A549 (cell line): Measurements from ENCODE around the gene SIN3A. TPM values are rescaled to one million over a fixed set of nuclear protein-coding genes. Genes with fewer than 3 reads are reported as not detected.
A peak's percentile ranks its signal among the peaks of the same experiment; 100 is the strongest.

Experiments used
- ATAC-seq, 2 experiments: fragments of 200-7000 bp in 1 of 2; fragments of >200 bp in 1 of 2; cut with Nextera tagmentation in 1 of 2; cut with Tn5 transposase in 1 of 2; 3 replicates each; pipeline versions ENCODE4 v1.8.0 to v1.9.1; 2018 to 2020; ENCODE audit warnings: mild to moderate bottlenecking in 1 of 2, moderate library complexity in 1 of 2
- CTCF ChIA-PET: fragments of 300-600 bp; sonication (Branson Sonifier 250); formaldehyde crosslinking; extraction: SDS; loops from one replicate; lab custom pipeline; 2021; ENCODE audit warnings: antibody characterized with exemption, inconsistent platforms; lab: Yijun Ruan, JAX
- POLR2A ChIA-PET: fragments of 350-600 bp; formaldehyde crosslinking; extraction: SDS; loops from one replicate; lab custom pipeline; 2021; ENCODE audit warnings: antibody characterized with exemption, inconsistent platforms; lab: Yijun Ruan, JAX
- DNase-seq, 2 experiments: peaks; one replicate each; pipeline versions ENCODE4 v3.0.0 to v3.0.0-alpha.2; 2011 to 2016; ENCODE audit warnings: low read depth in 1 of 2, low spot score in 1 of 2
- FAIRE-seq: peaks from 2 replicates; lab custom pipeline; 2011; peaks lifted over from hg19 to GRCh38; lab: Jason Lieb, UNC
- H3K27ac ChIP-seq, 2 experiments: fragments of >200 bp; sonication (Bioruptor Twin); formaldehyde crosslinking; 3 replicates each; pipeline ENCODE4 v1.5.1; 2016 to 2017
- H3K4me1 ChIP-seq: fragments of >200 bp; sonication (Bioruptor Twin); formaldehyde crosslinking; 3 replicates; pipeline ENCODE4 v1.6.1; 2016
- H3K4me2 ChIP-seq: fragments of >200 bp; sonication (Bioruptor Twin); formaldehyde crosslinking; 3 replicates; pipeline ENCODE4 v1.6.1; 2016
- H3K4me3 ChIP-seq: fragments of >200 bp; sonication (Bioruptor Twin); formaldehyde crosslinking; 3 replicates; pipeline ENCODE4 v1.5.1; 2016
- H3K9me3 ChIP-seq: fragments of >200 bp; sonication (Bioruptor Twin); formaldehyde crosslinking; 3 replicates; pipeline ENCODE4 v1.6.1; 2016
- EHF ChIP-seq: fragments of 250-450 bp; sonication (Bioruptor Pico); IDR thresholded peaks from 2 replicates; pipeline ENCODE4 v1.5.0; 2020; ENCODE audit warnings: mild to moderate bottlenecking
- EHMT2 ChIP-seq: fragments of 200-600 bp; sonication (generic); IDR thresholded peaks from 2 replicates; pipeline ENCODE4 v1.6.1; 2016; ENCODE audit warnings: antibody characterized with exemption, low read depth, mild to moderate bottlenecking, moderate library complexity
- EP300 ChIP-seq, 2 experiments: fragments of >200 bp; sonication (Bioruptor Twin); formaldehyde crosslinking; IDR thresholded peaks; 2 replicates in 1 of 2; 3 replicates in 1 of 2; pipeline ENCODE4 v1.6.1; 2016 to 2017
- ESRRA ChIP-seq: fragments of 150-350 bp; IDR thresholded peaks from 2 replicates; pipeline ENCODE4 v1.6.1; 2014; ENCODE audit warnings: mild to moderate bottlenecking, low read length, borderline replicate concordance
- FOSL2 ChIP-seq, 2 experiments: fragments of 450-650 bp in 1 of 2; fragments of >200 bp in 1 of 2; sonication (Bioruptor Twin) in 1 of 2; formaldehyde crosslinking; IDR thresholded peaks; 2 replicates each; pipeline versions ENCODE4 v1.5.0 to v1.6.1; 2016 to 2020; ENCODE audit warnings: mild to moderate bottlenecking in 1 of 2, moderate library complexity in 1 of 2
- HEYL ChIP-seq: fragments of 250-450 bp; sonication (Bioruptor Pico); IDR thresholded peaks from 2 replicates; pipeline ENCODE4 v1.8.0; 2021; ENCODE audit warnings: mild to moderate bottlenecking, moderate library complexity
- HOXB13 ChIP-seq: fragments of 250-450 bp; sonication (Bioruptor Pico); IDR thresholded peaks from 2 replicates; pipeline ENCODE4 v1.5.0; 2020; ENCODE audit warnings: low read depth, mild to moderate bottlenecking, moderate library complexity
- JUNB ChIP-seq: fragments of >200 bp; sonication (Bioruptor Twin); formaldehyde crosslinking; IDR thresholded peaks from 2 replicates; pipeline ENCODE4 v1.6.1; 2016
- KDM1A ChIP-seq: fragments of 200-600 bp; sonication (generic); IDR thresholded peaks from 2 replicates; pipeline ENCODE4 v1.6.1; 2016; ENCODE audit warnings: low read depth, mild to moderate bottlenecking
- MAFK ChIP-seq: fragments of 450-650 bp; IDR thresholded peaks from 2 replicates; pipeline ENCODE4 v1.6.1; 2014; ENCODE audit not compliant: partially characterized antibody
- NFE2L2 ChIP-seq: fragments of 150-350 bp; conservative IDR thresholded peaks from 2 replicates; pipeline ENCODE4 v1.6.1; 2014; ENCODE audit warnings: low read length
- PHF8 ChIP-seq: fragments of 200-600 bp; sonication (generic); IDR thresholded peaks from 2 replicates; pipeline ENCODE4 v1.6.1; 2016; ENCODE audit warnings: low read depth, mild to moderate bottlenecking, antibody characterized with exemption, moderate library complexity, borderline replicate concordance
- POLR2A ChIP-seq: IDR thresholded peaks from 2 replicates; pipeline ENCODE4 v1.6.1; 2012; ENCODE audit warnings: mild to moderate bottlenecking, low read length
- POLR2AphosphoS2 ChIP-seq: conservative IDR thresholded peaks from 2 replicates; pipeline ENCODE4 v1.6.1; 2012; ENCODE audit warnings: low read length, improper control_type of control experiment, inconsistent platforms
- RAD21 ChIP-seq, 2 experiments: fragments of >200 bp in 1 of 2; sonication (Bioruptor Twin) in 1 of 2; formaldehyde crosslinking in 1 of 2; IDR thresholded peaks in 1 of 2; conservative IDR thresholded peaks in 1 of 2; 2 replicates in 1 of 2; 3 replicates in 1 of 2; pipeline ENCODE4 v1.6.1; 2012 to 2018; ENCODE audit warnings: inconsistent platforms in 1 of 2
- RCOR1 ChIP-seq: fragments of 150-350 bp; IDR thresholded peaks from 2 replicates; pipeline ENCODE4 v1.6.1; 2014; ENCODE audit warnings: antibody characterized with exemption, low read length, low read depth
- RFX5 ChIP-seq: fragments of 450-650 bp; IDR thresholded peaks from 2 replicates; pipeline ENCODE4 v1.7.1; 2014; ENCODE audit warnings: antibody characterized with exemption, mild to moderate bottlenecking, moderate library complexity
- SREBF2 ChIP-seq: fragments of 450-650 bp; IDR thresholded peaks from 2 replicates; pipeline ENCODE4 v1.6.1; 2014; ENCODE audit warnings: mild to moderate bottlenecking, moderate library complexity
- ZFP36 ChIP-seq: fragments of 450-650 bp; IDR thresholded peaks from 2 replicates; pipeline ENCODE4 v1.6.1; 2014; ENCODE audit warnings: borderline replicate concordance; ENCODE audit not compliant: partially characterized antibody
- ZSCAN20 ChIP-seq: fragments of 250-450 bp; sonication (Bioruptor Pico); IDR thresholded peaks from 2 replicates; pipeline ENCODE4 v1.8.0; 2022; ENCODE audit warnings: mild to moderate bottlenecking, moderate library complexity
- WGBS: methylation state at CpG from one replicate; pipeline ENCODE4 v1.1.6; 2017; ENCODE audit errors: missing lambda C conversion rate; 5-methylcytosine and 5-hydroxymethylcytosine counted together
- polyA plus RNA-seq, 4 experiments: library from polyadenylated mRNA; depleted of rRNA in 3 of 4; stranded (reverse); fragments of >200 nt; fragmentation: RNase III in 1 of 4; extraction: RNeasy Plus Mini Kit Qiagen cat#74134 plus additional on column Dnase treatment in 1 of 4; gene quantifications; 2 replicates in 3 of 4; 3 replicates in 1 of 4; pipeline ENCODE4 v1.2.3, GENCODE V29; 2011 to 2017
- TF ChIP-seq, protein P1 (sequence below): IDR thresholded peaks from 2 replicates; pipeline ENCODE4 v1.6.1; 2012
- TF ChIP-seq, protein P2 (sequence below): fragments of 250-450 bp; sonication (Bioruptor Pico); IDR thresholded peaks from 2 replicates; pipeline ENCODE4 v1.5.0; 2021; ENCODE audit warnings: mild to moderate bottlenecking, moderate library complexity, borderline replicate concordance
- TF ChIP-seq, protein P3 (sequence below): IDR thresholded peaks from 2 replicates; pipeline ENCODE4 v1.6.1; 2012
- TF ChIP-seq, protein P4 (sequence below): fragments of 150-350 bp; IDR thresholded peaks from 2 replicates; pipeline ENCODE4 v1.6.1; 2014; ENCODE audit warnings: low read depth, mild to moderate bottlenecking, low read length
- TF ChIP-seq, protein P5 (sequence below): fragments of 200-600 bp; sonication (generic); IDR thresholded peaks from 2 replicates; pipeline ENCODE4 v1.6.1; 2016; ENCODE audit warnings: antibody characterized with exemption, mild to moderate bottlenecking, moderate library complexity

Gene SIN3A
- polyA plus RNA-seq, 2 of the 4 experiments (the other 2 are of a cell fraction), result 35.9 to 48.7 TPM

DNA sequence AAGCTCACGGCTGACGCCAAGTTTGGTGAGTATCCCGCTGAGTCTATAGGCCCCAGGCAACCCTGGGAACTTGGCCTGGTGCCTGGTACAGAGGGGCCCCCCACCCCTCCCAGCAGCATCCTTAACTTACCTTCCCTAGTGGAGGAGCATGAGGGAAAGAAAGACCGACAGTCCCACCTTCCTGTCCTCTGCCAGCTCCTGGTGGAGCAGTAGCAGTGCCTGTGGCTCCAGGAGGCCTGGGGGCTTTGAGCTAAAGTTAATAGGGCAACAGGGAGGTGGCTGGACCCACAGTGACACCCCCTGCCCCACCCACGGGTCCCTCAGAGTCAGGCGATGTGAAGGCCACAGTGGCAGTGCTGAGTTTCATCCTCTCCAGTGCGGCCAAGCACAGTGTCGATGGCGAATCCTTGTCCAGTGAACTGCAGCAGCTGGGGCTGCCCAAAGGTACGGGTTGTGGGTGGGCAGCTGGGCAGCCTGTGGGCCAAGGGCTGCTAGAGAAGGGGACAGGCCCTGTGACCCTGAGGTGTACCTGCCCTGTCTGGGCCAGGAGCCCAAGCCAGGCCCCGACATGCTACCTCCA, 112.7 kb downstream of the SIN3A start:
- TF ChIP-seq POLR2AphosphoS2 (no peak), JUNB (no peak), SREBF2 (no peak), HEYL (CRISPR knock-in tag) (no peak), FOSL2 (IDR thresholded peaks at IDR 0.05) (no peak), FOSL2 (CRISPR knock-in tag; IDR thresholded peaks at IDR 0.05) (no peak), NFE2L2 (no peak), PHF8 (no peak), EHMT2 (no peak)
- TF ChIP-seq, protein P1, sequence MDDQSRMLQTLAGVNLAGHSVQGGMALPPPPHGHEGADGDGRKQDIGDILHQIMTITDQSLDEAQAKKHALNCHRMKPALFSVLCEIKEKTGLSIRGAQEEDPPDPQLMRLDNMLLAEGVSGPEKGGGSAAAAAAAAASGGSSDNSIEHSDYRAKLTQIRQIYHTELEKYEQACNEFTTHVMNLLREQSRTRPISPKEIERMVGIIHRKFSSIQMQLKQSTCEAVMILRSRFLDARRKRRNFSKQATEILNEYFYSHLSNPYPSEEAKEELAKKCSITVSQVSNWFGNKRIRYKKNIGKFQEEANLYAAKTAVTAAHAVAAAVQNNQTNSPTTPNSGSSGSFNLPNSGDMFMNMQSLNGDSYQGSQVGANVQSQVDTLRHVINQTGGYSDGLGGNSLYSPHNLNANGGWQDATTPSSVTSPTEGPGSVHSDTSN, result no peak
- TF ChIP-seq, protein P2, sequence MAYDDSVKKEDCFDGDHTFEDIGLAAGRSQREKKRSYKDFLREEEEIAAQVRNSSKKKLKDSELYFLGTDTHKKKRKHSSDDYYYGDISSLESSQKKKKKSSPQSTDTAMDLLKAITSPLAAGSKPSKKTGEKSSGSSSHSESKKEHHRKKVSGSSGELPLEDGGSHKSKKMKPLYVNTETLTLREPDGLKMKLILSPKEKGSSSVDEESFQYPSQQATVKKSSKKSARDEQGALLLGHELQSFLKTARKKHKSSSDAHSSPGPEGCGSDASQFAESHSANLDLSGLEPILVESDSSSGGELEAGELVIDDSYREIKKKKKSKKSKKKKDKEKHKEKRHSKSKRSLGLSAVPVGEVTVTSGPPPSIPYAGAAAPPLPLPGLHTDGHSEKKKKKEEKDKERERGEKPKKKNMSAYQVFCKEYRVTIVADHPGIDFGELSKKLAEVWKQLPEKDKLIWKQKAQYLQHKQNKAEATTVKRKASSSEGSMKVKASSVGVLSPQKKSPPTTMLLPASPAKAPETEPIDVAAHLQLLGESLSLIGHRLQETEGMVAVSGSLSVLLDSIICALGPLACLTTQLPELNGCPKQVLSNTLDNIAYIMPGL (CRISPR knock-in tag), result no peak
- Histone ChIP-seq H3K4me3 (no peak overlapping the region), H3K4me2 (no peak overlapping the region), H3K27ac (no peak overlapping the region), H3K9me3 (no peaks in the 10 kb centered on the region), H3K4me1 (peaks cover 11% of the 10 kb centered on the region; the same call in 2 of the 3 replicates)
- DNase-seq (no peak), ATAC-seq (no peak), FAIRE-seq (no peak)
- POLR2A ChIA-PET, result no interaction called here
- WGBS, result 89% methylated on average over 11 of the region's 11 CpGs
- CTCF ChIA-PET, result interaction anchor here (0.8 to 1.3 kb wide), 2 partner anchors 31 to 301 kb away, joined by 3 read pairs; partner anchors contain the start of gene IMP3

DNA sequence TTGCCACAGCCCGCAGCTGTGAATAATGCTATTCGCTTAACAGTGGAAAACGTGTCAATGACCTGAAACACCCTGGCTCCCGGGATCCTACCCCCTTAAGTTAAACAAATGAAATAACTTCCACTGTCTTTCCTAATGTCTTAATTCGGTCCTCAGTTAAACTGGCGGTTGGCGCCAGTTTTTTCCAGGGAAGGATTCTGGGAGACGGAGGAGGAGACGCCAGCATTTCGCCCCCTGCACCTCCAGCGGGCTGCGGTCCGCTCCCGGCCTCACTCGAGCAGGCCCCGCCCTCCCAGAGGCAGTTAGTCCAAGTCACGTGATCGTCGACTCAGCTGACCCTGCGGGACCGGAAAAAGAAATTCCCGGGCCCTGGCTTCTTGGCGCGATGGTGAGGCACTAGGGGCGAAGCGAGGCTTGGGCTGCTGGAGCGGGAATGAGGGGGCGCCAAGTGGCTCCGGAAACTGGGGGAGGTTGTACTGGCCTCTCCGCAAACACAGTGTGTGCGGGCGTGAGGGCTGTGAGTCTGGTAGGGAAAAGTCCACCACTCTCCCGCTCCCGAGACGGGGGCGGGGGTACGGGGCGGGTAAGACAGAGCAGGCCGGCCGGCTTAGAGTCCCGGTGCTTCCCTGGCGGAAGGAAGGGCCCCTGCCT, 115.7 kb downstream of the SIN3A start, which contains the start of gene COMMD4:
Gene COMMD4 (plus strand): TSS at position 359 of the 651 bp plus-strand sequence. CDS start 27 bp downstream, at position 386.
- Histone ChIP-seq H3K27ac (peak within 1 kb of the TSS; percentile 72 to 91), H3K4me1 (peaks cover 11% of the 10 kb centered on the region; the same call in 2 of the 3 replicates), H3K4me3 (peak within 1 kb of the TSS; percentile 60), H3K9me3 (no peaks in the 10 kb centered on the region), H3K4me2 (peak within 1 kb of the TSS; percentile 85)
- ChIA-PET POLR2A (interaction anchor here (1.1 to 1.2 kb wide), 2 partner anchors 12 to 32 kb away, joined by 3 read pairs; no protein-coding TSS in a partner anchor), CTCF (interaction anchor here (0.8 to 2.0 kb wide), 2 partner anchors 13 to 32 kb away, joined by 3 to 10 read pairs; partner anchors contain the start of gene MAN2C1)
- WGBS, result 1% methylated on average over 27 of the region's 42 CpGs
- FAIRE-seq, result no peak
- peak; percentile 72 to 98 for DNase-seq
- peak; percentile 90 to 93 for ATAC-seq
- no peak for TF ChIP-seq RCOR1
- TF ChIP-seq, protein P1, result 0 out of 2 replicates have a peak, but pooled peaks have one; percentile 68
- TF ChIP-seq, protein P3, sequence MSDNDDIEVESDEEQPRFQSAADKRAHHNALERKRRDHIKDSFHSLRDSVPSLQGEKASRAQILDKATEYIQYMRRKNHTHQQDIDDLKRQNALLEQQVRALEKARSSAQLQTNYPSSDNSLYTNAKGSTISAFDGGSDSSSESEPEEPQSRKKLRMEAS, result peak; percentile 97
- 0 out of 2 replicates have a peak, but pooled peaks have one; percentile 31 for TF ChIP-seq EHF (CRISPR knock-in tag)
- peak; percentile 81 for TF ChIP-seq POLR2A
- peak; percentile 63; the same call in 1 of the 2 replicates for TF ChIP-seq HOXB13
- TF ChIP-seq EHMT2, result no peak
- TF ChIP-seq MAFK, result no peak
- TF ChIP-seq FOSL2 (IDR thresholded peaks at IDR 0.05), result no peak
- TF ChIP-seq FOSL2 (CRISPR knock-in tag; IDR thresholded peaks at IDR 0.05), result peak; percentile 56
- TF ChIP-seq RFX5, result 0 out of 2 replicates have a peak, but pooled peaks have one; percentile 29
- no peak for TF ChIP-seq ZFP36
- TF ChIP-seq, protein P4, sequence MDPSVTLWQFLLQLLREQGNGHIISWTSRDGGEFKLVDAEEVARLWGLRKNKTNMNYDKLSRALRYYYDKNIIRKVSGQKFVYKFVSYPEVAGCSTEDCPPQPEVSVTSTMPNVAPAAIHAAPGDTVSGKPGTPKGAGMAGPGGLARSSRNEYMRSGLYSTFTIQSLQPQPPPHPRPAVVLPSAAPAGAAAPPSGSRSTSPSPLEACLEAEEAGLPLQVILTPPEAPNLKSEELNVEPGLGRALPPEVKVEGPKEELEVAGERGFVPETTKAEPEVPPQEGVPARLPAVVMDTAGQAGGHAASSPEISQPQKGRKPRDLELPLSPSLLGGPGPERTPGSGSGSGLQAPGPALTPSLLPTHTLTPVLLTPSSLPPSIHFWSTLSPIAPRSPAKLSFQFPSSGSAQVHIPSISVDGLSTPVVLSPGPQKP, result no peak
- peak; percentile 72 for TF ChIP-seq PHF8
- no peak for TF ChIP-seq ESRRA
- no peak for TF ChIP-seq ZSCAN20 (CRISPR knock-in tag)
- no peak for TF ChIP-seq KDM1A
- TF ChIP-seq, protein P5, sequence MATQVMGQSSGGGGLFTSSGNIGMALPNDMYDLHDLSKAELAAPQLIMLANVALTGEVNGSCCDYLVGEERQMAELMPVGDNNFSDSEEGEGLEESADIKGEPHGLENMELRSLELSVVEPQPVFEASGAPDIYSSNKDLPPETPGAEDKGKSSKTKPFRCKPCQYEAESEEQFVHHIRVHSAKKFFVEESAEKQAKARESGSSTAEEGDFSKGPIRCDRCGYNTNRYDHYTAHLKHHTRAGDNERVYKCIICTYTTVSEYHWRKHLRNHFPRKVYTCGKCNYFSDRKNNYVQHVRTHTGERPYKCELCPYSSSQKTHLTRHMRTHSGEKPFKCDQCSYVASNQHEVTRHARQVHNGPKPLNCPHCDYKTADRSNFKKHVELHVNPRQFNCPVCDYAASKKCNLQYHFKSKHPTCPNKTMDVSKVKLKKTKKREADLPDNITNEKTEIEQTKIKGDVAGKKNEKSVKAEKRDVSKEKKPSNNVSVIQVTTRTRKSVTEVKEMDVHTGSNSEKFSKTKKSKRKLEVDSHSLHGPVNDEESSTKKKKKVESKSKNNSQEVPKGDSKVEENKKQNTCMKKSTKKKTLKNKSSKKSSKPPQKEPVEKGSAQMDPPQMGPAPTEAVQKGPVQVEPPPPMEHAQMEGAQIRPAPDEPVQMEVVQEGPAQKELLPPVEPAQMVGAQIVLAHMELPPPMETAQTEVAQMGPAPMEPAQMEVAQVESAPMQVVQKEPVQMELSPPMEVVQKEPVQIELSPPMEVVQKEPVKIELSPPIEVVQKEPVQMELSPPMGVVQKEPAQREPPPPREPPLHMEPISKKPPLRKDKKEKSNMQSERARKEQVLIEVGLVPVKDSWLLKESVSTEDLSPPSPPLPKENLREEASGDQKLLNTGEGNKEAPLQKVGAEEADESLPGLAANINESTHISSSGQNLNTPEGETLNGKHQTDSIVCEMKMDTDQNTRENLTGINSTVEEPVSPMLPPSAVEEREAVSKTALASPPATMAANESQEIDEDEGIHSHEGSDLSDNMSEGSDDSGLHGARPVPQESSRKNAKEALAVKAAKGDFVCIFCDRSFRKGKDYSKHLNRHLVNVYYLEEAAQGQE, result no peak
- TF ChIP-seq RAD21 (conservative IDR thresholded peaks at IDR 0.05 in 1 of 2, IDR thresholded peaks at IDR 0.05 in 1 of 2), result no peak
- TF ChIP-seq SREBF2, result no peak
- TF ChIP-seq EP300 (IDR thresholded peaks at IDR 0.05), result no peak
